Endodermal cell (in vitro differentiated cells): ENCODE data around the gene ADARB1. TPM values are rescaled to one million over a fixed set of nuclear protein-coding genes. Genes with fewer than 3 reads are reported as not detected.

Experiments
- DNase-seq: peaks from one replicate; pipeline ENCODE4 v3.0.0-alpha.2; 2017
- H3K27ac ChIP-seq: 2 replicates; pipeline ENCODE4 v1.5.1; 2013; ENCODE audit warnings: mild to moderate bottlenecking, low read depth, low read length, moderate library complexity
- H3K27me3 ChIP-seq: 2 replicates; pipeline ENCODE4 v1.6.1; 2013; ENCODE audit warnings: mild to moderate bottlenecking, low read length, moderate library complexity; ENCODE audit not compliant: insufficient read depth, control insufficient read depth, poor library complexity, severe bottlenecking
- H3K36me3 ChIP-seq: 2 replicates; pipeline ENCODE4 v1.7.0; 2013; ENCODE audit warnings: mild to moderate bottlenecking, low read length, moderate library complexity; ENCODE audit not compliant: control insufficient read depth, insufficient read depth
- H3K4me1 ChIP-seq: one replicate; pipeline ENCODE4 v1.7.0; 2013; ENCODE audit warnings: low read length; ENCODE audit not compliant: control insufficient read depth, insufficient read depth
- H3K4me3 ChIP-seq: 2 replicates; pipeline ENCODE4 v1.5.1; 2013; ENCODE audit warnings: mild to moderate bottlenecking, low read length, moderate library complexity
- H3K9ac ChIP-seq: 2 replicates; pipeline ENCODE4 v1.6.1; 2013; ENCODE audit warnings: mild to moderate bottlenecking, low read length, moderate library complexity; ENCODE audit not compliant: poor library complexity, severe bottlenecking; ENCODE audit errors: extremely low read depth
- H3K9me3 ChIP-seq: 2 replicates; pipeline ENCODE4 v1.6.1; 2013; ENCODE audit warnings: mild to moderate bottlenecking, low read length, moderate library complexity; ENCODE audit not compliant: control insufficient read depth
- H3K27ac Mint-ChIP-seq: 2 replicates; pipeline ENCODE4 v1.8.0; 2020; ENCODE audit warnings: mixed read lengths
- H3K27me3 Mint-ChIP-seq: 2 replicates; pipeline ENCODE4 v1.8.0; 2021; ENCODE audit warnings: mild to moderate bottlenecking, mixed read lengths; ENCODE audit not compliant: insufficient read depth
- H3K36me3 Mint-ChIP-seq: 2 replicates; pipeline ENCODE4 v1.8.0; 2020; ENCODE audit warnings: low read depth, mixed read lengths
- H3K4me1 Mint-ChIP-seq: 2 replicates; pipeline ENCODE4 v1.8.0; 2020; ENCODE audit warnings: mixed read lengths
- H3K4me3 Mint-ChIP-seq: 2 replicates; pipeline ENCODE4 v1.8.0; 2020; ENCODE audit warnings: mild to moderate bottlenecking, moderate library complexity, mixed read lengths
- H3K9me3 Mint-ChIP-seq: 2 replicates; pipeline ENCODE4 v1.8.0; 2020; ENCODE audit warnings: mild to moderate bottlenecking, mixed read lengths
- WGBS, 2 experiments: methylation state at CpG; one replicate each; pipeline versions ENCODE4 v1.1.5 to v1.1.7; 2013; ENCODE audit warnings: missing lambda C conversion rate in 2 of 2, mixed read lengths in 1 of 2; ENCODE audit not compliant: insufficient coverage in 1 of 2, insufficient read length in 1 of 2; 5-methylcytosine and 5-hydroxymethylcytosine counted together
- total RNA-seq, 2 donors: library from RNA; stranded (reverse); fragmentation: NEBNext Ultra II Directional in 1 of 2; extraction: Animal tissue kit (Norgen Biotek cat#: 25700) in 1 of 2; gene quantifications; 2 replicates in 1 of 2; 3 replicates in 1 of 2; pipeline ENCODE4 v1.2.1, GENCODE V29; 2021
- TF ChIP-seq, protein P1 (sequence below): fragments of 200-600 bp; sonication (generic); conservative IDR thresholded peaks from 2 replicates; pipeline ENCODE4 v1.5.0; 2021; ENCODE audit warnings: antibody characterized with exemption, mild to moderate bottlenecking

Gene ADARB1
- total RNA-seq, 2 donors from 2014 or later, result 11.5 to 20.1 TPM

DNA sequence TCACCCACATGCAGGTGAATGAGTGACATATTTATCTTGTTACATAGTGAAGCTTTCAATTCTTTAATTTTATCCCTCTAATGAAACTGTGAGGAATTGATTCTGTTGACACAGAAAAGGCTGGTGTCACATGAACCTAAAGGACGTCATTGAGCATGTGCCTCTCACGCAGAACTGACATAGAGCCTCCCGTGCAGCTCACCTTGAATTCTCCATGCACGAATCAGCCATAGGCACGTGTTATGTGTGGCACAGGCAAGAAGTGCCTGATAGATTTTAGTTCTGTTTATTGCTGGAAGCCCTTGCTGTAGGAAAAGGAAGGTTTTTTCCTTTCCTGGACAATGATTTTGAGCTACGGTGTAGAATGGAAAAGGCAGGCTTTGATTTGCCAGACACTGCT is 11.3 kb downstream of the ADARB1 start:
- Mint-ChIP-seq H3K9me3 (no peaks in the 10 kb centered on the region), H3K27me3 (no peaks in the 10 kb centered on the region), H3K36me3 (no peaks in the 10 kb centered on the region), H3K4me1 (no peaks in the 10 kb centered on the region), H3K4me3 (no peak overlapping the region), H3K27ac (no peak overlapping the region)
- no peak for DNase-seq
- Histone ChIP-seq H3K9me3 (no peaks in the 10 kb centered on the region), H3K4me1 (no peaks in the 10 kb centered on the region), H3K27ac (no peak overlapping the region), H3K4me3 (no peak overlapping the region), H3K36me3 (no peaks in the 10 kb centered on the region), H3K9ac (no peak overlapping the region), H3K27me3 (no peaks in the 10 kb centered on the region)
- TF ChIP-seq, protein P1, sequence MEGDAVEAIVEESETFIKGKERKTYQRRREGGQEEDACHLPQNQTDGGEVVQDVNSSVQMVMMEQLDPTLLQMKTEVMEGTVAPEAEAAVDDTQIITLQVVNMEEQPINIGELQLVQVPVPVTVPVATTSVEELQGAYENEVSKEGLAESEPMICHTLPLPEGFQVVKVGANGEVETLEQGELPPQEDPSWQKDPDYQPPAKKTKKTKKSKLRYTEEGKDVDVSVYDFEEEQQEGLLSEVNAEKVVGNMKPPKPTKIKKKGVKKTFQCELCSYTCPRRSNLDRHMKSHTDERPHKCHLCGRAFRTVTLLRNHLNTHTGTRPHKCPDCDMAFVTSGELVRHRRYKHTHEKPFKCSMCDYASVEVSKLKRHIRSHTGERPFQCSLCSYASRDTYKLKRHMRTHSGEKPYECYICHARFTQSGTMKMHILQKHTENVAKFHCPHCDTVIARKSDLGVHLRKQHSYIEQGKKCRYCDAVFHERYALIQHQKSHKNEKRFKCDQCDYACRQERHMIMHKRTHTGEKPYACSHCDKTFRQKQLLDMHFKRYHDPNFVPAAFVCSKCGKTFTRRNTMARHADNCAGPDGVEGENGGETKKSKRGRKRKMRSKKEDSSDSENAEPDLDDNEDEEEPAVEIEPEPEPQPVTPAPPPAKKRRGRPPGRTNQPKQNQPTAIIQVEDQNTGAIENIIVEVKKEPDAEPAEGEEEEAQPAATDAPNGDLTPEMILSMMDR, result no peak
- WGBS, 2 experiments, result 87 to 93% methylated on average over 6 of the region's 6 CpGs

DNA sequence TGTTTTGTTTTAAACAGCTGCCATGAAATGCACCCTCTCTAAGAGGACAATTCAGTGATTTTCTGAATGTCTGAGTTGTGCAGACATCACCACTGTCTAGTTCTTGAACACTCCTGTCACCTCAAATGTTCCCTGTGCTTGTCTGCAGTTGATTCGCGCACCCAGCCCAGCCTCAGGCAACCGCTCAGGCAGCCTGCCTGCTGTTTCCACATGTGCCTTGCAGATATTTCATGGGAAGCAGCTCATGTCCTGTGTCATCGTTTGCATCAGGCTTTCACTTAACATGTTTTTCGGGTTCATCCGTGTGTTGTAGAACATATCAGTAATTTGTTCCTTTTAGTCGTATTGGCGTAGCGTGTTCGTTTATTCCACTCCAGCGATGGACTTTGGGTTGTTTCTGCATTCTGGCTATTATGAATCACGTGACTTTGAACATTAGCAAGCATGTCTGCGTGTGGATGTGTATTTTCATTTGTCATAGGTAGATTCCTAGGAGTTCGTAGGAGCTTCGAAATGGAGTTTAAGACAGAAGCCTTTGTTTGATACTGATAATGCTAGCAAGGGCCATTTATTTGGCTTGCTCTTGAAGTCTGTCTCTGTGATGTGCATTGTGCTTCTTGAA is 12.1 kb downstream of the ADARB1 start:
- Histone ChIP-seq H3K4me3 (no peak overlapping the region), H3K4me1 (no peaks in the 10 kb centered on the region), H3K27ac (no peak overlapping the region), H3K9ac (no peak overlapping the region), H3K36me3 (no peaks in the 10 kb centered on the region), H3K9me3 (no peaks in the 10 kb centered on the region), H3K27me3 (no peaks in the 10 kb centered on the region)
- no peaks in the 10 kb centered on the region for H3K9me3 Mint-ChIP-seq
- 92 to 94% methylated on average over 13 to 15 of the region's 15 CpGs for WGBS, 2 experiments
- H3K27me3 Mint-ChIP-seq, result no peaks in the 10 kb centered on the region
- no peak overlapping the region for H3K4me3 Mint-ChIP-seq
- TF ChIP-seq, protein P1, result no peak
- no peak overlapping the region for H3K27ac Mint-ChIP-seq
- no peaks in the 10 kb centered on the region for H3K36me3 Mint-ChIP-seq
- DNase-seq, result no peak
- no peaks in the 10 kb centered on the region for H3K4me1 Mint-ChIP-seq

DNA sequence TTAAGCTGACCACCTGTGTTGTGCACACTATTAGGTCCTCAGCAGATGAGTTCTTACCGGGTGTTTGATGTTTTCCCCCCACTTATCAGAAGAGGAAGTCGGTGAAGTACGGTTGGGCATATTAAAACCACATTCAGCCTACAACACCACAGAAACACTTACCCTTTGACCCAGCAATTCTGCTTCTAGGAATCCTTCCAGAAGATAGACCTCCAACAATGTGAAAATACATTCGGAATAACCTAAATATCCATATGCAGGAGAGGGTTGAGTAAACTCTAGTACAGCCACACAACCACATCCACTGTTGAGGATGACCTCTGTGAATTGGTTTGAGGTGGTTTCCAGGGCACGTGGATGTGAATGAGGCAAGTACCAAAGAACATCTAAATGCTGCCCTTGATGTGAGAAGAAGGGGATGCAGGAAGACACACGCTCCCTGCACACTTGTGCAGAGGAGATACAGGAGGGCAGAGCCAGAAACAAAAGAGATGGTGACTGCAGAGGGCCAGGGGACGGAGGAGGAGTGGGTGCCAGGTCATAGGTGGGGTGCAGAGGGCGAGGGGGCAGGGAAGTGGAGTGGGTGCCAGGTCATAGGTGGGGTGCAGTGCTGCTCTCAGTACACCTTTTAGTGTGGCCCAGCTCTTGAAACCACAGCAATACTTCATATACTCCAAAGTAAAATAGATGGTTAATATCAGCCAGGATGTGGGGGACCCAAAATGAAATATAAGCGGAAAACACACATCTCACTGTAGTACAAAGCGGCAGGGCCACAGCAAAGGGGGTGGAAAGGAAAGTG is 12.8 kb downstream of the ADARB1 start:
- H3K36me3 Mint-ChIP-seq, result no peaks in the 10 kb centered on the region
- H3K27me3 Mint-ChIP-seq, result no peaks in the 10 kb centered on the region
- H3K27me3 ChIP-seq, result no peaks in the 10 kb centered on the region
- 94 to 96% methylated on average over 8 to 10 of the region's 10 CpGs for WGBS, 2 experiments
- no peaks in the 10 kb centered on the region for H3K36me3 ChIP-seq
- no peaks in the 10 kb centered on the region for H3K9me3 Mint-ChIP-seq
- no peaks in the 10 kb centered on the region for H3K4me1 Mint-ChIP-seq
- no peak overlapping the region for H3K27ac Mint-ChIP-seq
- TF ChIP-seq, protein P1, result no peak
- no peak overlapping the region for H3K27ac ChIP-seq
- no peak overlapping the region for H3K4me3 ChIP-seq
- no peaks in the 10 kb centered on the region for H3K4me1 ChIP-seq
- DNase-seq, result no peak
- H3K9ac ChIP-seq, result no peak overlapping the region
- no peaks in the 10 kb centered on the region for H3K9me3 ChIP-seq
- no peak overlapping the region for H3K4me3 Mint-ChIP-seq
